GM12875 (cell line): Measurements from ENCODE around the gene ECI1.

Experiments used
- H3K4me3 ChIP-seq: one replicate; pipeline ENCODE4 v1.5.1; 2011; ENCODE audit warnings: low read depth, low read length, control low read depth
- CTCF ChIP-seq: IDR thresholded peaks from 2 replicates; pipeline ENCODE4 v1.5.1; 2011; ENCODE audit warnings: low read depth, mild to moderate bottlenecking, control low read depth, inconsistent platforms, low read length, moderate library complexity, borderline replicate concordance; ENCODE audit not compliant: insufficient read depth

Gene ECI1

GRCh38 chr16:2195322-2196161 is 55.8 kb downstream of the ECI1 start:
- TF ChIP-seq CTCF: no peak
- H3K4me3 ChIP-seq: no peak overlapping the region

- peak; percentile 56; the same call in 1 of the 2 replicates for TF ChIP-seq CTCF
- H3K4me3 ChIP-seq: no peak overlapping the region
These were observed 56.5 kb downstream of the ECI1 start for GRCh38 chr16:2194852-2195321.

- TF ChIP-seq CTCF: no peak
- H3K4me3 ChIP-seq: no peak overlapping the region
These were observed 57.1 kb downstream of the ECI1 start for GRCh38 chr16:2194166-2194834.

GRCh38 chr16:2191446-2191706 is 60.0 kb downstream of the ECI1 start:
- no peak overlapping the region for H3K4me3 ChIP-seq
- no peak for TF ChIP-seq CTCF

GRCh38 chr16:2190659-2191445 is 60.5 kb downstream of the ECI1 start:
- no peak for TF ChIP-seq CTCF
- H3K4me3 ChIP-seq: no peak overlapping the region

- no peak overlapping the region for H3K4me3 ChIP-seq
- TF ChIP-seq CTCF: no peak
These were observed 61.3 kb downstream of the ECI1 start for GRCh38 chr16:2190002-2190658.
